Sigmoid colon (tissue), 7 donors: Measurements from ENCODE around the gene NCBP2L. TPM values are rescaled to one million over a fixed set of nuclear protein-coding genes. Genes with fewer than 3 reads are reported as not detected.
A peak's percentile ranks its signal among the peaks of the same experiment; 100 is the strongest.

Experiments
- DNase-seq: peaks from one replicate; pipeline ENCODE4 v3.0.0-alpha.2; 2019
- H3K27ac ChIP-seq, 4 donors: fragments of 200-600 bp; sonication (generic); one replicate each; pipeline ENCODE4 v1.5.1; 2016 to 2019; ENCODE audit warnings: mild to moderate bottlenecking in 1 of 4
- H3K27me3 ChIP-seq, 3 donors: fragments of 200-600 bp; sonication (generic); one replicate each; pipeline ENCODE4 v1.5.1; 2019; ENCODE audit warnings: mild to moderate bottlenecking in 1 of 3
- H3K36me3 ChIP-seq, 4 donors: fragments of 200-600 bp; sonication (generic); one replicate each; pipeline ENCODE4 v1.5.1; 2016 to 2019
- H3K4me1 ChIP-seq, 4 donors: fragments of 200-600 bp; sonication (generic); one replicate each; pipeline ENCODE4 v1.5.1; 2017 to 2019
- H3K4me3 ChIP-seq, 4 donors: fragments of 200-600 bp; sonication (generic); one replicate each; pipeline ENCODE4 v1.5.1; 2017 to 2019; ENCODE audit warnings: mild to moderate bottlenecking in 2 of 4, moderate library complexity in 1 of 4
- H3K9me3 ChIP-seq, 4 donors: fragments of 200-600 bp in 3 of 4; sonication (generic) in 3 of 4; one replicate each; pipeline versions ENCODE4 v1.5.1 to v1.6.1; 2013 to 2019
- CTCF ChIP-seq, 4 experiments: fragments of 450-650 bp in 3 of 4; fragments of 200-600 bp in 1 of 4; IDR thresholded peaks; one replicate each; pipeline ENCODE4 v1.5.1; 2016 to 2019; ENCODE audit warnings: antibody characterized with exemption in 4 of 4, mild to moderate bottlenecking in 3 of 4, moderate library complexity in 2 of 4
- EP300 ChIP-seq, 4 donors: sonication (generic); formaldehyde crosslinking; IDR thresholded peaks; one replicate each; pipeline ENCODE4 v1.6.1; 2017; ENCODE audit warnings: antibody characterized with exemption in 4 of 4
- POLR2A ChIP-seq, 2 donors: fragments of 450-650 bp; IDR thresholded peaks; one replicate each; pipeline ENCODE4 v1.6.1; 2016; ENCODE audit warnings: antibody characterized with exemption in 2 of 2, mild to moderate bottlenecking in 2 of 2, moderate library complexity in 2 of 2
- POLR2AphosphoS5 ChIP-seq, 4 donors: sonication (generic); formaldehyde crosslinking; IDR thresholded peaks; one replicate each; pipeline ENCODE4 v1.6.1; 2017; ENCODE audit warnings: antibody characterized with exemption in 4 of 4
- WGBS, 2 donors: extraction: QIAGEN DNeasy Blood & Tissue Kit; methylation state at CpG; one replicate each; pipeline ENCODE4 v1.1.7; 2013; 5-methylcytosine and 5-hydroxymethylcytosine counted together
- intact Hi-C: fragments of 100-400 bp; cut with DNase I; formaldehyde crosslinking; loops from one replicate; pipeline ENCODE4 v1.15.1; 2023
- polyA plus RNA-seq, 3 donors: library from polyadenylated mRNA; stranded (reverse); fragments of 200-250 nt; gene quantifications; one replicate each; pipeline ENCODE4 v1.2.3, GENCODE V29; 2013
- total RNA-seq, 4 donors: library from RNA; depleted of rRNA; stranded (reverse); fragments of >200 nt; gene quantifications; one replicate each; pipeline ENCODE4 v1.1.0, GENCODE V29; 2016
- donor health status: healthy with polysubstance abuse.
- donor health status: Bipolar disorder and iron deficiency.
- donor health status: healthy.

Gene NCBP2L
- total and polyA plus RNA-seq, 7 donors = not detected

- intact Hi-C loops = no loop called here
- peaks cover 0 to 11% (median 8%) of the 10 kb centered on the region in 4 donors for H3K4me1 ChIP-seq
- TF ChIP-seq EP300 (IDR thresholded peaks at IDR 0.05) = no peak
- no peak for TF ChIP-seq POLR2A (IDR thresholded peaks at IDR 0.05)
- TF ChIP-seq CTCF (IDR thresholded peaks at IDR 0.05) = no peak
- TF ChIP-seq POLR2AphosphoS5 (IDR thresholded peaks at IDR 0.05) = no peak
- H3K4me3 ChIP-seq = no peak overlapping the region
- WGBS, 2 donors = 93 to 97% methylated on average over 3 of the region's 3 CpGs
- H3K27me3 ChIP-seq = no peaks in the 10 kb centered on the region
- peak overlapping the region in 1 of 4 donors; percentile 59 for H3K27ac ChIP-seq
- DNase-seq = no peak
- H3K36me3 ChIP-seq = no peaks in the 10 kb centered on the region
- no peaks in the 10 kb centered on the region for H3K9me3 ChIP-seq
Observed at GRCh38 chrX:107752714-107753113, 24.8 kb upstream of the NCBP2L start.

- H3K27me3 ChIP-seq = no peaks in the 10 kb centered on the region
- H3K4me1 ChIP-seq = peaks cover 0 to 7% (median 3%) of the 10 kb centered on the region in 4 donors
- no peaks in the 10 kb centered on the region for H3K36me3 ChIP-seq
- H3K4me3 ChIP-seq = no peak overlapping the region
- 69 to 89% methylated on average over 4 of the region's 4 CpGs for WGBS, 2 donors
- no peak for DNase-seq
- H3K9me3 ChIP-seq = no peaks in the 10 kb centered on the region
- intact Hi-C loops = no loop called here
- TF ChIP-seq CTCF (IDR thresholded peaks at IDR 0.05) (no peak), EP300 (IDR thresholded peaks at IDR 0.05) (no peak), POLR2AphosphoS5 (IDR thresholded peaks at IDR 0.05) (no peak), POLR2A (IDR thresholded peaks at IDR 0.05) (no peak)
- H3K27ac ChIP-seq = peak overlapping the region in 1 of 4 donors; percentile 59
Observed at GRCh38 chrX:107753187-107753586, 24.3 kb upstream of the NCBP2L start.

GRCh38 chrX:107755721-107756120 lies 21.8 kb upstream of the NCBP2L start:
- DNase-seq = no peak
- peak overlapping the region in 1 of 4 donors; percentile 10 for H3K27ac ChIP-seq
- intact Hi-C loops = no loop called here
- H3K27me3 ChIP-seq = no peaks in the 10 kb centered on the region
- no peaks in the 10 kb centered on the region for H3K9me3 ChIP-seq
- H3K4me1 ChIP-seq = no peaks in the 10 kb centered on the region
- TF ChIP-seq EP300 (IDR thresholded peaks at IDR 0.05) = no peak
- TF ChIP-seq POLR2A (IDR thresholded peaks at IDR 0.05) = no peak
- no peak for TF ChIP-seq POLR2AphosphoS5 (IDR thresholded peaks at IDR 0.05)
- TF ChIP-seq CTCF (IDR thresholded peaks at IDR 0.05) = no peak
- no peak overlapping the region for H3K4me3 ChIP-seq
- 81 to 89% methylated on average over 3 of the region's 3 CpGs for WGBS, 2 donors
- no peaks in the 10 kb centered on the region for H3K36me3 ChIP-seq

- Histone ChIP-seq H3K9me3 (no peaks in the 10 kb centered on the region), H3K4me1 (no peaks in the 10 kb centered on the region), H3K27ac (no peak overlapping the region), H3K4me3 (no peak overlapping the region), H3K36me3 (no peaks in the 10 kb centered on the region), H3K27me3 (no peaks in the 10 kb centered on the region)
- 93% methylated on average over 5 of the region's 5 CpGs for WGBS, 2 donors
- DNase-seq = no peak
- intact Hi-C loops = no loop called here
- TF ChIP-seq POLR2A (IDR thresholded peaks at IDR 0.05) = no peak
- TF ChIP-seq POLR2AphosphoS5 (IDR thresholded peaks at IDR 0.05) = no peak
- TF ChIP-seq CTCF (IDR thresholded peaks at IDR 0.05) = no peak
- TF ChIP-seq EP300 (IDR thresholded peaks at IDR 0.05) = no peak
Observed at GRCh38 chrX:107758231-107758766, 19.2 kb upstream of the NCBP2L start.
